CD14-positive monocyte (primary cell): ENCODE results near the gene NAALADL1. TPM values are rescaled to one million over a fixed set of nuclear protein-coding genes. Genes with fewer than 3 reads are reported as not detected.

ENCODE experiments used
- DNase-seq, 3 donors: peaks; one replicate each; pipeline ENCODE4 v3.0.0-alpha.2; 2011 to 2022
- H2AFZ ChIP-seq: 2 replicates; pipeline ENCODE4 v1.6.0; 2012; ENCODE audit warnings: mild to moderate bottlenecking, low read depth, low read length, inconsistent platforms; ENCODE audit not compliant: insufficient read depth, poor library complexity, severe bottlenecking
- H3K27ac ChIP-seq, 2 donors: 1 replicate in 1 of 2; 2 replicates in 1 of 2; pipeline ENCODE4 v1.5.1; 2012 to 2013; ENCODE audit warnings: low read length in 2 of 2, control low read depth in 1 of 2, inconsistent platforms in 1 of 2, low read depth in 1 of 2, mild to moderate bottlenecking in 1 of 2
- H3K27me3 ChIP-seq, 2 donors: one replicate each; pipeline versions ENCODE4 v1.6.0 to v1.6.1; 2011 to 2013; ENCODE audit warnings: low read length in 2 of 2; ENCODE audit not compliant: control insufficient read depth in 2 of 2, insufficient read depth in 2 of 2
- H3K36me3 ChIP-seq, 2 donors: replicated peaks in 1 of 2; 1 replicate in 1 of 2; 2 replicates in 1 of 2; pipeline versions ENCODE4 v1.5.1 to v1.6.1; 2012 to 2013; ENCODE audit warnings: low read length in 2 of 2, control low read depth in 1 of 2, inconsistent platforms in 1 of 2, mild to moderate bottlenecking in 1 of 2; ENCODE audit not compliant: insufficient read depth in 2 of 2, control insufficient read depth in 1 of 2
- H3K4me1 ChIP-seq, 2 donors: 1 replicate in 1 of 2; 2 replicates in 1 of 2; pipeline versions ENCODE4 v1.5.1 to v1.6.1; 2012 to 2013; ENCODE audit warnings: low read length in 2 of 2, control low read depth in 1 of 2, inconsistent platforms in 1 of 2, mild to moderate bottlenecking in 1 of 2, moderate library complexity in 1 of 2; ENCODE audit not compliant: insufficient read depth in 2 of 2, control insufficient read depth in 1 of 2
- H3K4me2 ChIP-seq: replicated peaks from 2 replicates; pipeline ENCODE3; 2012; ENCODE audit warnings: low read length, moderate library complexity, mild to moderate bottlenecking; ENCODE audit not compliant: poor library complexity, severe bottlenecking; ENCODE audit errors: extremely low read depth
- H3K4me3 ChIP-seq, 3 experiments: fragments of 200-600 bp in 1 of 3; sonication (generic) in 1 of 3; replicated peaks in 1 of 3; 1 replicate in 2 of 3; 2 replicates in 1 of 3; pipeline ENCODE4 v1.5.1; 2011 to 2013; ENCODE audit warnings: low read length in 3 of 3, mild to moderate bottlenecking in 3 of 3, control low read depth in 2 of 3, low read depth in 2 of 3, inconsistent platforms in 1 of 3, moderate library complexity in 1 of 3
- H3K79me2 ChIP-seq: 2 replicates; pipeline ENCODE4 v1.6.0; 2012; ENCODE audit warnings: mild to moderate bottlenecking, control low read depth, inconsistent platforms, low read length, moderate library complexity; ENCODE audit not compliant: insufficient read depth
- H3K9ac ChIP-seq: 2 replicates; pipeline ENCODE4 v1.6.0; 2017; ENCODE audit warnings: low read length, mild to moderate bottlenecking; ENCODE audit not compliant: insufficient read depth, poor library complexity, severe bottlenecking
- H3K9me3 ChIP-seq, 2 donors: replicated peaks in 1 of 2; 1 replicate in 1 of 2; 2 replicates in 1 of 2; pipeline versions ENCODE4 v1.5.1 to v1.6.1; 2012 to 2013; ENCODE audit warnings: low read length in 2 of 2, control low read depth in 1 of 2; ENCODE audit not compliant: control insufficient read depth in 1 of 2, insufficient read depth in 1 of 2
- H4K20me1 ChIP-seq: 2 replicates; pipeline ENCODE4 v1.6.0; 2012; ENCODE audit warnings: mild to moderate bottlenecking, low read length, control low read depth, moderate library complexity; ENCODE audit not compliant: insufficient read depth
- H3K27ac Mint-ChIP-seq, 7 donors: one replicate each; pipeline ENCODE4 v1.8.0; 2020; ENCODE audit warnings: mild to moderate bottlenecking in 7 of 7, mixed read lengths in 7 of 7, moderate library complexity in 6 of 7, inconsistent platforms in 2 of 7
- H3K27me3 Mint-ChIP-seq, 3 donors: one replicate each; pipeline ENCODE4 v1.8.0; 2021 to 2022; ENCODE audit warnings: low read depth in 3 of 3, mild to moderate bottlenecking in 3 of 3, mixed read lengths in 3 of 3, moderate library complexity in 3 of 3, inconsistent platforms in 1 of 3
- H3K36me3 Mint-ChIP-seq, 2 donors: one replicate each; pipeline ENCODE4 v1.8.0; 2020; ENCODE audit warnings: mixed read lengths in 2 of 2, inconsistent platforms in 1 of 2, mild to moderate bottlenecking in 1 of 2
- H3K4me1 Mint-ChIP-seq: one replicate; pipeline ENCODE4 v1.8.0; 2020; ENCODE audit warnings: mild to moderate bottlenecking, mixed read lengths
- H3K4me3 Mint-ChIP-seq, 2 donors: one replicate each; pipeline ENCODE4 v1.8.0; 2020; ENCODE audit warnings: mild to moderate bottlenecking in 2 of 2, mixed read lengths in 2 of 2, moderate library complexity in 1 of 2
- H3K9me3 Mint-ChIP-seq, 7 donors: one replicate each; pipeline ENCODE4 v1.8.0; 2020 to 2022; ENCODE audit warnings: mixed read lengths in 7 of 7, mild to moderate bottlenecking in 6 of 7, moderate library complexity in 6 of 7, inconsistent platforms in 2 of 7
- CTCF ChIP-seq: fragments of 200-600 bp; IDR thresholded peaks from one replicate; pipeline ENCODE4 v1.8.0; 2022; ENCODE audit warnings: antibody characterized with exemption, mild to moderate bottlenecking
- WGBS: methylation state at CpG from one replicate; pipeline ENCODE4 v1.1.5; 2013; ENCODE audit warnings: missing lambda C conversion rate; ENCODE audit not compliant: insufficient coverage; 5-methylcytosine and 5-hydroxymethylcytosine counted together
- intact Hi-C, 2 donors: fragments of 100-400 bp; cut with micrococcal nuclease; formaldehyde crosslinking; loops; one replicate each; pipeline versions ENCODE4 v1.15.0 to v1.15.1; 2023
- polyA plus RNA-seq, 3 donors: library from polyadenylated mRNA; depleted of rRNA in 1 of 3; unstranded in 2 of 3; stranded (reverse) in 1 of 3; fragments of 300-500 nt in 2 of 3; fragments of >200 nt in 1 of 3; fragmentation: Illumina TruSeq in 2 of 3; gene quantifications; 1 replicate in 2 of 3; 2 replicates in 1 of 3; pipeline ENCODE4 v1.2.3, GENCODE V29; 2012 to 2021

Gene NAALADL1
- polyA plus RNA-seq, 3 donors, result 11.1 to 20.1 (median 20.1) TPM

GRCh38 chr11:65045061-65045460 is 13.3 kb downstream of the NAALADL1 start:
- no peak for TF ChIP-seq CTCF
- Histone ChIP-seq H4K20me1 (peaks cover 4% of the 10 kb centered on the region), H3K4me2 (no peak overlapping the region), H2AFZ (no peak overlapping the region), H3K4me3 (no peak overlapping the region), H3K4me1 (peaks cover 56 to 72% of the 10 kb centered on the region in 2 donors), H3K36me3 (peaks cover 3 to 10% of the 10 kb centered on the region in 2 donors), H3K27ac (no peak overlapping the region), H3K27me3 (peaks cover 0 to 3% of the 10 kb centered on the region in 2 donors), H3K9me3 (no peaks in the 10 kb centered on the region), H3K79me2 (peaks cover 29% of the 10 kb centered on the region), H3K9ac (no peak overlapping the region)
- H3K9me3 Mint-ChIP-seq, result no peaks in the 10 kb centered on the region
- H3K4me1 Mint-ChIP-seq, result peaks cover 51% of the 10 kb centered on the region
- no peak for DNase-seq
- peak overlapping the region in 1 of 7 donors; percentile 26 for H3K27ac Mint-ChIP-seq
- intact Hi-C loops, result no loop called here
- 98% methylated on average over 5 of the region's 5 CpGs for WGBS
- H3K36me3 Mint-ChIP-seq, result peaks cover 0 to 15% of the 10 kb centered on the region in 2 donors
- H3K4me3 Mint-ChIP-seq, result no peak overlapping the region
- H3K27me3 Mint-ChIP-seq, result peaks cover 0 to 9% (median 2%) of the 10 kb centered on the region in 3 donors

GRCh38 chr11:65043881-65044501 is 14.4 kb downstream of the NAALADL1 start:
- TF ChIP-seq CTCF, result no peak
- Histone ChIP-seq H2AFZ (peak overlapping the region; percentile 12), H4K20me1 (peaks cover 4% of the 10 kb centered on the region), H3K79me2 (peaks cover 29% of the 10 kb centered on the region), H3K9ac (no peak overlapping the region), H3K27me3 (peaks cover 0 to 3% of the 10 kb centered on the region in 2 donors), H3K4me2 (peak overlapping the region; percentile 31), H3K36me3 (peaks cover 3 to 16% of the 10 kb centered on the region in 2 donors), H3K9me3 (no peaks in the 10 kb centered on the region), H3K4me3 (peak overlapping the region in 1 of 3 experiments; percentile 42), H3K4me1 (peaks cover 57 to 80% of the 10 kb centered on the region in 2 donors), H3K27ac (peak overlapping the region; percentile 3 to 4)
- Mint-ChIP-seq H3K4me1 (peaks cover 51% of the 10 kb centered on the region), H3K36me3 (peaks cover 0 to 22% of the 10 kb centered on the region in 2 donors), H3K9me3 (no peaks in the 10 kb centered on the region), H3K4me3 (peak overlapping the region in 1 of 2 donors; percentile 53), H3K27me3 (peaks cover 0 to 9% (median 2%) of the 10 kb centered on the region in 3 donors), H3K27ac (peak overlapping the region; percentile 43 to 85 (median 71))
- 81% methylated on average over 16 of the region's 23 CpGs for WGBS
- intact Hi-C loops, result no loop called here
- peak; percentile 71 to 73 (median 71) for DNase-seq
